GM12801 (cell line): ENCODE results near the gene SEPTIN5.

Experiments
- CTCF ChIP-seq: IDR thresholded peaks from one replicate; pipeline ENCODE4 v1.5.1; 2011; ENCODE audit warnings: control low read depth; ENCODE audit not compliant: insufficient read length; ENCODE audit errors: extremely low read depth

SEPTIN5 gene

DNA sequence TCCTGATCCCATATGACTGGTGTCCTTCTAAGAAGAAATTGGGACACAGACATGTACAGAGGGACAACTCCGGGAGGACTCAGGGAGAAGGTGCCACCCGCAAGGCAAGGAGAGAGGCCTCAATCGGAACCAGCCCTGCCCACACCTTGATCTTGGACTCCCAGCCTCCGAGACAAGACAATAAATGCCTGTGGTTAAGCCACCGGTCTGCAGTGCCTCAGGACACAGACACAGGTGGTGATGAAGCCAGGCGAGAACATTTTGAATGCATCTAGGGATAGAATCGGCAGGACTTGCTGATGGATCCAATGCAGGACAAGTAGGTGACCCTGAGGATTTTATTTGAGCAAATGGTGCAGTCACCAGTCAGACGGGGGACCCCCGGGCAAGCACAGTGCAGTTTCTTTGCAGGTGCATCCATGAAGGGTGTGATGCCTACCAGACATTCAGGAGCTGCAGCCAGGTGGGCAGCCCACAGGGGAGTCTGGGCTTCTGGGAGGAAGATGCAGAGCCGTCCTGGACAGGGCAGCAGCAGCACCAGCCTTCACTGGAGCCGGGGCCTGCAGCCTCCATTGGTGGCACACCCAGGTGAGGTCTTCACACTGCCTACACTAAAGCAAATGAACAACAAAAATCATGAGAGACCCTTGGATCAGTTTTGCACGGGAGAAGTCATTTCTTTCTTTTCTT lies 20.2 kb upstream of the SEPTIN5 start:
- no peak for TF ChIP-seq CTCF

- TF ChIP-seq CTCF = no peak
Observed at GRCh38 chr22:19694696-19695095, 19.6 kb upstream of the SEPTIN5 start.

GRCh38 chr22:19696504-19697276 lies 17.6 kb upstream of the SEPTIN5 start:
- no peak for TF ChIP-seq CTCF

DNA sequence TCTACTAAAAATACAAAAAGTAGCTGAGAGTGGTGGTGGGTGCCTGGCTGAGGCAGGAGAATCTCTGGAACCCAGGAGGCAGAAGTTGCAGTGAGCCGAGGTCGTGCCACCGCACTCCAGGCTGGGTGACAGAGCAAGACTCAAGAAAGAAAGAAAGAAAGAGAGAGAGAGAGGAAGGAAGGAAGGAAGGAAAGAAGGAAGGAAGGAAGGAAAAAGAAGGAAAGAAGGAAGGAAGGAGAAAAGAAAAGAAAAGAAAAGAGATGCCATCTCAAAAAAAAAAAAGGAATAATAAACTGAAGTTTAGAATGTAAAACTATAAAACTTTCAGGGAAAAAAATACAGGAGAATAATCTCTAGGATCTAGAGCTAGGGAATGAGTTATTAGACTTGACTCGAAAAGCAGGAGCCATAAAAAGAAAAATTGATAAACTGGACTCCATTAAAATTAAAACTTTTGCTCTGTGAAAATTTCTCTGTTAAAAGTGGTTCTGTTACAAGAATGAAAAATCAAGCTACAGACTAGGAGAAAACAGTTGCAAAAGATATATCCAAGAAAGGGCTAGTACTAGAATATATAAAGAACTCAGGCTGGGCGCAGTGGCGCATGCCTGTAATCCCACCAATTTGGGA lies 13.4 kb upstream of the SEPTIN5 start:
- no peak for TF ChIP-seq CTCF

DNA sequence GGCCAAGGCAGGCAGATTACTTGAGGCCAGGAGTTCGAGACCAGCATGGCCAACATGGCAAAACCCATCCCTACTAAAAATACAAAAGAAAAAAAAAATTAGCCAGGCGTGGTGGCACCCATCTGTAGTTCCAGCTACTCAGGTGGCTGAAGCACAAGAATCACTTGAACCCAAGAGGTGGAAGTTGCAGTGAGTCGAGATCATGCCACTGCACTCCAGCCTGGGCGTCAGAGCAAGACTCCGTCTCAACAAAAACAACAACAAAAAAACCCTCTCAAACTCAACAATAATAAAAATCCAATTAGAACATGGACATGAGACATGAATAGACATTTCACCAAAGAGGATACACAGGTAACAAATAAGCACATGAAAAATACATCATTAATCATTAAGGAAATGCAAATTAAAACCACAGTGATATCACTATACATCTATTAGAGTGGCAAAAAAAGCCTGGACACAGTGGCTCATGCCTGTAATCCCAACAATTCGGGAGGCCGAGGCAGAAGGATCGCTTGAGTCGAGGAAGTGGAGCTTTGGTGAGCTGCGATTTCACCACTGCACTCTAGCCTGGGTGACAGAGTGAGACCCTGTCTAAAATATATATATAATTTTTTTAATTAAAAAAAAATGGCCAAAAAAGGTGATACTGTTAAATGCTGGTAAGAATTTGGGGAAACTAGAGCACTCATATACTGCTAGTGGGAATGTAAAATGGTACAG lies 12.7 kb upstream of the SEPTIN5 start:
- no peak for TF ChIP-seq CTCF

DNA sequence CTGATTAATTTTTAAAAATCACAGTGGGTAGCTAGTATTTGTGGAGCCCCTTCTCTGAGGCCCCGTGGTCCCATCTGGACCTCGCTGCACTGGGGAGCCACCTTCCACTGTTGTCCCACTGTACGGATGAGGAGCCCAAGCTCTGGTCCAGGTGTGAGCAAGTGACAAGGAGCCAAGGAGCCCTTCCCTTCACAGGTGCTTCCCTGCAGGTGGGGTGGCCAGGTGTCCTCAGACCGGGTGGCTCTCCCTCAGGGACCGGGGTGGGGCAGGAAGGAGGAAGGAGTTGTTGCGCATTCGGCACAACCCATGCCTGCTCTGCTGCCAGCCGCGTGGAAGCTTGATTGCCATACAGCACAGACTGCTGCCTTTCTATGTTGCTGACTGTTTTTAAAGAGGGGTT lies 10.4 kb upstream of the SEPTIN5 start:
- TF ChIP-seq CTCF = no peak
